Left ventricle myocardium inferior (tissue), 1 donor: ENCODE results near the gene DGKD. TPM values are rescaled to one million over a fixed set of nuclear protein-coding genes. Genes with fewer than 3 reads are reported as not detected.

ENCODE experiments used
- DNase-seq: peaks from one replicate; pipeline ENCODE4 v3.0.0-alpha.2; 2020
- H3K27ac ChIP-seq: fragments of 200-600 bp; replicated peaks from 2 replicates; pipeline ENCODE4 v1.8.0; 2021
- H3K27me3 ChIP-seq: fragments of 200-600 bp; 2 replicates; pipeline ENCODE4 v1.8.0; 2021; ENCODE audit warnings: low read depth
- H3K36me3 ChIP-seq: fragments of 200-600 bp; 2 replicates; pipeline ENCODE4 v1.8.0; 2021
- H3K4me1 ChIP-seq: fragments of 200-600 bp; 2 replicates; pipeline ENCODE4 v1.8.0; 2021
- H3K4me3 ChIP-seq: fragments of 200-600 bp; 2 replicates; pipeline ENCODE4 v1.8.0; 2021; ENCODE audit warnings: mild to moderate bottlenecking, moderate library complexity
- H3K9me3 ChIP-seq: fragments of 200-600 bp; replicated peaks from 2 replicates; pipeline ENCODE4 v1.8.0; 2021
- CTCF ChIP-seq: fragments of 200-600 bp; IDR thresholded peaks from 2 replicates; pipeline ENCODE4 v1.8.0; 2021; ENCODE audit warnings: antibody characterized with exemption, mild to moderate bottlenecking, borderline replicate concordance
- intact Hi-C: fragments of 100-400 bp; cut with micrococcal nuclease; formaldehyde crosslinking; loops from one replicate; pipeline ENCODE4 v1.11.0; 2022
- total RNA-seq: library from RNA; stranded (reverse); fragmentation: NEBNext Ultra II Directional; extraction: Animal tissue kit (Norgen Biotek cat#: 25700); gene quantifications from one replicate; pipeline ENCODE4 v1.2.1, GENCODE V29; 2021
- donor health status: DM: no; HTN: yes; CAD: no; lungs with severe emphysema.

Gene DGKD
- total RNA-seq, 1 donor from 2014 or later = 41.7 TPM

- no peak for TF ChIP-seq CTCF
- intact Hi-C loops = no loop called here
- Histone ChIP-seq H3K4me3 (no peak overlapping the region), H3K27me3 (no peaks in the 10 kb centered on the region), H3K36me3 (peaks cover 80% of the 10 kb centered on the region), H3K4me1 (peaks cover 22% of the 10 kb centered on the region), H3K9me3 (peaks cover 22% of the 10 kb centered on the region), H3K27ac (no peak overlapping the region)
- no peak for DNase-seq
Observed at GRCh38 chr2:233503481-233503880, 149.2 kb downstream of the DGKD start.

GRCh38 chr2:233503947-233504637 lies 149.8 kb downstream of the DGKD start:
- Histone ChIP-seq H3K4me3 (no peak overlapping the region), H3K27me3 (no peaks in the 10 kb centered on the region), H3K4me1 (peaks cover 22% of the 10 kb centered on the region), H3K27ac (no peak overlapping the region), H3K36me3 (peaks cover 80% of the 10 kb centered on the region), H3K9me3 (peaks cover 22% of the 10 kb centered on the region)
- no peak for TF ChIP-seq CTCF
- intact Hi-C loops = no loop called here
- no peak for DNase-seq

GRCh38 chr2:233513953-233514655 lies 159.8 kb downstream of the DGKD start:
- intact Hi-C loops = no loop called here
- H3K27ac ChIP-seq = no peak overlapping the region
- H3K9me3 ChIP-seq = no peaks in the 10 kb centered on the region
- no peak for DNase-seq
- peaks cover 42% of the 10 kb centered on the region for H3K36me3 ChIP-seq
- peaks cover 13% of the 10 kb centered on the region for H3K4me1 ChIP-seq
- TF ChIP-seq CTCF = no peak
- H3K4me3 ChIP-seq = no peak overlapping the region
- no peaks in the 10 kb centered on the region for H3K27me3 ChIP-seq

GRCh38 chr2:233519787-233520611 lies 165.7 kb downstream of the DGKD start:
- no peaks in the 10 kb centered on the region for H3K27me3 ChIP-seq
- H3K4me3 ChIP-seq = no peak overlapping the region
- H3K4me1 ChIP-seq = peaks cover 7% of the 10 kb centered on the region
- H3K9me3 ChIP-seq = no peaks in the 10 kb centered on the region
- TF ChIP-seq CTCF = no peak
- peaks cover 79% of the 10 kb centered on the region for H3K36me3 ChIP-seq
- no peak for DNase-seq
- no peak overlapping the region for H3K27ac ChIP-seq
- intact Hi-C loops = no loop called here

Other genes with a start within 250 kb of the DGKD start
- 18.6 TPM for gene ATG16L1, start 102.8 kb upstream of the DGKD start, total RNA-seq
- not detected for gene SAG, start 46.7 kb upstream of the DGKD start, total RNA-seq
- gene USP40, start 212.3 kb downstream of the DGKD start, total RNA-seq = 20.0 TPM